HCT116 (cell line): ENCODE data around the gene SPATC1L.

Experiments
- CTCF ChIP-seq, 3 experiments: fragments of 200-600 bp in 1 of 3; sonication (generic) in 1 of 3; IDR thresholded peaks in 2 of 3; conservative IDR thresholded peaks in 1 of 3; 2 replicates each; pipeline ENCODE4 v1.5.1; 2012 to 2017; ENCODE audit warnings: low read depth in 2 of 3, low read length in 2 of 3, antibody characterized with exemption in 1 of 3, borderline replicate concordance in 1 of 3, control low read depth in 1 of 3, mild to moderate bottlenecking in 1 of 3, mixed read lengths in 1 of 3, mixed run types in 1 of 3, moderate library complexity in 1 of 3; ENCODE audit not compliant: insufficient read depth in 1 of 3
- EZH2 ChIP-seq: fragments of 200-600 bp; sonication (generic); IDR thresholded peaks from 2 replicates; pipeline ENCODE4 v1.6.1; 2017; ENCODE audit warnings: antibody characterized with exemption, mixed run types
- EZH2phosphoT487 ChIP-seq: fragments of 200-600 bp; IDR thresholded peaks from 2 replicates; pipeline ENCODE4 v1.6.1; 2018; ENCODE audit warnings: antibody characterized with exemption, borderline replicate concordance
- POLR2AphosphoS5 ChIP-seq: IDR thresholded peaks from 2 replicates; pipeline ENCODE4 v1.6.1; 2011; ENCODE audit warnings: mild to moderate bottlenecking, low read depth, low read length, moderate library complexity

GRCh38 chr21:46161633-46162592, 22.3 kb downstream of the SPATC1L start:
- no peak for TF ChIP-seq EZH2phosphoT487
- TF ChIP-seq CTCF (IDR thresholded peaks at IDR 0.05 in 2 of 3, conservative IDR thresholded peaks at IDR 0.05 in 1 of 3; ENCODE audit: borderline replicate concordance in 1 of 3, insufficient read depth in 1 of 3, low read depth in 2 of 3, low read length in 2 of 3), result no peak
- no peak for TF ChIP-seq POLR2AphosphoS5
- TF ChIP-seq EZH2, result no peak
